Measurements from ENCODE around the gene INPP5K.

Gene INPP5K

GRCh38 chr17:1503699-1504098 is 12.7 kb downstream of the INPP5K start:
- no CpG with 5 or more reads among the region's 10 CpGs for WGBS (ENCODE audit: extremely low coverage, insufficient coverage, insufficient read length)
- Histone ChIP-seq H3K18ac (ENCODE audit: low read length) (no peak overlapping the region), H3K9me3 (ENCODE audit: insufficient read depth, low read depth, low read length) (no peaks in the 10 kb centered on the region), H2BK120ac (ENCODE audit: insufficient read depth, low read length, poor library complexity) (no peak overlapping the region), H4K8ac (ENCODE audit: low read depth, low read length) (no peak overlapping the region), H3K14ac (ENCODE audit: low read length) (no peak overlapping the region), H3K4me2 (ENCODE audit: low read length) (no peak overlapping the region), H3K36me3 (ENCODE audit: control insufficient read depth in 1 of 2, insufficient read depth in 2 of 2, low read length in 2 of 2) (peaks cover 11 to 16% of the 10 kb centered on the region in 2 experiments), H3K79me2 (ENCODE audit: control insufficient read depth, insufficient read depth, low read length, poor library complexity) (no peaks in the 10 kb centered on the region), H3K4me3 (ENCODE audit: low read depth, low read length) (no peak overlapping the region), H3K27ac (ENCODE audit: low read depth, low read length) (no peak overlapping the region), H2AK5ac (ENCODE audit: low read length) (no peak overlapping the region), H3K4me1 (ENCODE audit: control insufficient read depth in 1 of 2, insufficient read depth in 2 of 2, low read length in 2 of 2) (no peaks in the 10 kb centered on the region), H3K79me1 (ENCODE audit: low read length) (no peaks in the 10 kb centered on the region), H3K9ac (ENCODE audit: low read length) (no peak overlapping the region), H2AFZ (ENCODE audit: insufficient read depth, low read length, poor library complexity) (no peak overlapping the region), H2BK5ac (ENCODE audit: low read depth, low read length, poor library complexity) (no peak overlapping the region), H3K27me3 (ENCODE audit: insufficient read depth, low read length) (no peaks in the 10 kb centered on the region), H4K12ac (ENCODE audit: low read depth, low read length) (no peak overlapping the region), H4K91ac (ENCODE audit: low read depth, low read length) (no peak overlapping the region), H3K23ac (ENCODE audit: low read length) (no peak overlapping the region), H2BK12ac (ENCODE audit: low read length) (no peak overlapping the region), H3K4ac (ENCODE audit: low read depth, low read length) (no peak overlapping the region)
- no peak for DNase-seq

GRCh38 chr17:1498869-1499268 is 17.5 kb downstream of the INPP5K start:
- Histone ChIP-seq H3K79me2 (ENCODE audit: control insufficient read depth, insufficient read depth, low read length, poor library complexity) (no peaks in the 10 kb centered on the region), H3K27me3 (ENCODE audit: insufficient read depth, low read length) (no peaks in the 10 kb centered on the region), H3K4me1 (ENCODE audit: control insufficient read depth in 1 of 2, insufficient read depth in 2 of 2, low read length in 2 of 2) (peaks cover 0 to 3% of the 10 kb centered on the region in 2 experiments), H4K12ac (ENCODE audit: low read depth, low read length) (no peak overlapping the region), H3K4me2 (ENCODE audit: low read length) (no peak overlapping the region), H4K8ac (ENCODE audit: low read depth, low read length) (no peak overlapping the region), H3K79me1 (ENCODE audit: low read length) (no peaks in the 10 kb centered on the region), H3K9me3 (ENCODE audit: insufficient read depth, low read depth, low read length) (no peaks in the 10 kb centered on the region), H3K27ac (ENCODE audit: low read depth, low read length) (no peak overlapping the region), H2AK5ac (ENCODE audit: low read length) (no peak overlapping the region), H3K4ac (ENCODE audit: low read depth, low read length) (no peak overlapping the region), H3K23ac (ENCODE audit: low read length) (peak overlapping the region; percentile 2), H4K91ac (ENCODE audit: low read depth, low read length) (no peak overlapping the region), H3K14ac (ENCODE audit: low read length) (no peak overlapping the region), H3K4me3 (ENCODE audit: low read depth, low read length) (no peak overlapping the region), H3K36me3 (ENCODE audit: control insufficient read depth in 1 of 2, insufficient read depth in 2 of 2, low read length in 2 of 2) (peaks cover 19 to 34% of the 10 kb centered on the region in 2 experiments), H2AFZ (ENCODE audit: insufficient read depth, low read length, poor library complexity) (no peak overlapping the region), H2BK120ac (ENCODE audit: insufficient read depth, low read length, poor library complexity) (no peak overlapping the region), H3K18ac (ENCODE audit: low read length) (no peak overlapping the region), H2BK5ac (ENCODE audit: low read depth, low read length, poor library complexity) (no peak overlapping the region), H2BK12ac (ENCODE audit: low read length) (no peak overlapping the region), H3K9ac (ENCODE audit: low read length) (no peak overlapping the region)
- DNase-seq: peak in 1 of 2 donors; percentile 8
- no CpG with 5 or more reads among the region's 9 CpGs for WGBS (ENCODE audit: extremely low coverage, insufficient coverage, insufficient read length)

GRCh38 chr17:1498233-1498632 is 18.2 kb downstream of the INPP5K start:
- Histone ChIP-seq H3K18ac (ENCODE audit: low read length) (no peak overlapping the region), H2BK120ac (ENCODE audit: insufficient read depth, low read length, poor library complexity) (no peak overlapping the region), H4K12ac (ENCODE audit: low read depth, low read length) (no peak overlapping the region), H3K27me3 (ENCODE audit: insufficient read depth, low read length) (no peaks in the 10 kb centered on the region), H2AK5ac (ENCODE audit: low read length) (no peak overlapping the region), H3K9ac (ENCODE audit: low read length) (no peak overlapping the region), H3K27ac (ENCODE audit: low read depth, low read length) (no peak overlapping the region), H3K9me3 (ENCODE audit: insufficient read depth, low read depth, low read length) (no peaks in the 10 kb centered on the region), H3K14ac (ENCODE audit: low read length) (no peak overlapping the region), H3K4me2 (ENCODE audit: low read length) (no peak overlapping the region), H2BK5ac (ENCODE audit: low read depth, low read length, poor library complexity) (no peak overlapping the region), H3K36me3 (ENCODE audit: control insufficient read depth in 1 of 2, insufficient read depth in 2 of 2, low read length in 2 of 2) (peaks cover 19 to 33% of the 10 kb centered on the region in 2 experiments), H2AFZ (ENCODE audit: insufficient read depth, low read length, poor library complexity) (no peak overlapping the region), H3K4me1 (ENCODE audit: control insufficient read depth in 1 of 2, insufficient read depth in 2 of 2, low read length in 2 of 2) (peaks cover 3 to 4% of the 10 kb centered on the region in 2 experiments), H4K91ac (ENCODE audit: low read depth, low read length) (no peak overlapping the region), H3K79me1 (ENCODE audit: low read length) (no peaks in the 10 kb centered on the region), H3K4me3 (ENCODE audit: low read depth, low read length) (no peak overlapping the region), H4K8ac (ENCODE audit: low read depth, low read length) (no peak overlapping the region), H3K23ac (ENCODE audit: low read length) (no peak overlapping the region), H3K79me2 (ENCODE audit: control insufficient read depth, insufficient read depth, low read length, poor library complexity) (no peaks in the 10 kb centered on the region), H2BK12ac (ENCODE audit: low read length) (no peak overlapping the region), H3K4ac (ENCODE audit: low read depth, low read length) (no peak overlapping the region)
- no CpG with 5 or more reads among the region's 2 CpGs for WGBS (ENCODE audit: extremely low coverage, insufficient coverage, insufficient read length)
- no peak for DNase-seq

GRCh38 chr17:1497831-1498230 is 18.6 kb downstream of the INPP5K start:
- Histone ChIP-seq H2BK5ac (ENCODE audit: low read depth, low read length, poor library complexity) (no peak overlapping the region), H3K9ac (ENCODE audit: low read length) (no peak overlapping the region), H3K79me1 (ENCODE audit: low read length) (peaks cover under 1% of the 10 kb centered on the region), H3K36me3 (ENCODE audit: control insufficient read depth in 1 of 2, insufficient read depth in 2 of 2, low read length in 2 of 2) (peaks cover 19 to 33% of the 10 kb centered on the region in 2 experiments), H4K91ac (ENCODE audit: low read depth, low read length) (no peak overlapping the region), H3K4me1 (ENCODE audit: control insufficient read depth in 1 of 2, insufficient read depth in 2 of 2, low read length in 2 of 2) (peaks cover 5 to 8% of the 10 kb centered on the region in 2 experiments), H3K23ac (ENCODE audit: low read length) (no peak overlapping the region), H3K18ac (ENCODE audit: low read length) (no peak overlapping the region), H3K4ac (ENCODE audit: low read depth, low read length) (no peak overlapping the region), H2BK12ac (ENCODE audit: low read length) (no peak overlapping the region), H4K8ac (ENCODE audit: low read depth, low read length) (no peak overlapping the region), H3K4me3 (ENCODE audit: low read depth, low read length) (no peak overlapping the region), H2AK5ac (ENCODE audit: low read length) (no peak overlapping the region), H4K12ac (ENCODE audit: low read depth, low read length) (no peak overlapping the region), H3K27ac (ENCODE audit: low read depth, low read length) (no peak overlapping the region), H2AFZ (ENCODE audit: insufficient read depth, low read length, poor library complexity) (no peak overlapping the region), H3K14ac (ENCODE audit: low read length) (no peak overlapping the region), H3K4me2 (ENCODE audit: low read length) (no peak overlapping the region), H2BK120ac (ENCODE audit: insufficient read depth, low read length, poor library complexity) (no peak overlapping the region), H3K27me3 (ENCODE audit: insufficient read depth, low read length) (no peaks in the 10 kb centered on the region), H3K9me3 (ENCODE audit: insufficient read depth, low read depth, low read length) (no peaks in the 10 kb centered on the region), H3K79me2 (ENCODE audit: control insufficient read depth, insufficient read depth, low read length, poor library complexity) (no peaks in the 10 kb centered on the region)
- WGBS (ENCODE audit: extremely low coverage, insufficient coverage, insufficient read length): no CpG with 5 or more reads among the region's 15 CpGs
- DNase-seq: no peak

Measured in trophoblast cell (in vitro differentiated cells and primary cell).